ENCODE measurements around the gene ACSL1.

ACSL1 gene

DNA sequence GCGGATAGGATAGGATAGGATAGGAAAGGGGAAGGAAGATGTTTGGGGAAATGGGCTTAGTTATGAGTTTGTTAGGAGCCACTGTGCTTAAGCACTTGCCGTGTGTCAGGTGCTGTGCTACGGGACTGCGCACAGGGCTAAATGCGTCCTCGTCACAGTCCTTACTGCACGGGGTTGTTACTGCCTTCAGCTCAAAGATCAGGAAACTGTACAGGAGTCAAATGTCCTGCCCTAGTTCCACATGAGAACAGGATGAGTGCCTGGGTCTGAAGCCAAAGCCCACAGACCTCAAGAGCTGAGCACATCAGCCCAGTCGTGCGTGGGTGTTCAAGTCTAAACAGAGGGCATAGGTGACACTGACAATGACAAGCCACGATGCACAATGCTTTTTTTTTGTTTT lies 15.0 kb downstream of the ACSL1 start:
- DNase-seq: no peak

DNA sequence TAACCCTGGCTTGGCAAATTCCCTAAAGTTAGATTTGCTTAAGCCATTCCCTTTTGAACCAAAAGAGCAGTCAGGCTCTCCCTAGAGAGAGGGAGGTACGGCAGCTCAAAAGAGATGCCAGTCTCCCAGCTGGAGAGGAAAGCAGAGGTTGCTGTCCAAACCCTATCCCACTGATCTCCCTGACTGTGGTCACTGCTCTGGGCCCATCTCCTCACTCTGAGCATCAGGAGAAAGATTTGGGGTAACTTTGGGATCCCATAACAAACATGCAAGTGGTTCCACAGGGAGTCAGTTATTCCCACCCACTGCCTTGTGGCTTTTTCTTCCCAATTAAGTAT lies 17.1 kb downstream of the ACSL1 start:
- DNase-seq: no peak

DNA sequence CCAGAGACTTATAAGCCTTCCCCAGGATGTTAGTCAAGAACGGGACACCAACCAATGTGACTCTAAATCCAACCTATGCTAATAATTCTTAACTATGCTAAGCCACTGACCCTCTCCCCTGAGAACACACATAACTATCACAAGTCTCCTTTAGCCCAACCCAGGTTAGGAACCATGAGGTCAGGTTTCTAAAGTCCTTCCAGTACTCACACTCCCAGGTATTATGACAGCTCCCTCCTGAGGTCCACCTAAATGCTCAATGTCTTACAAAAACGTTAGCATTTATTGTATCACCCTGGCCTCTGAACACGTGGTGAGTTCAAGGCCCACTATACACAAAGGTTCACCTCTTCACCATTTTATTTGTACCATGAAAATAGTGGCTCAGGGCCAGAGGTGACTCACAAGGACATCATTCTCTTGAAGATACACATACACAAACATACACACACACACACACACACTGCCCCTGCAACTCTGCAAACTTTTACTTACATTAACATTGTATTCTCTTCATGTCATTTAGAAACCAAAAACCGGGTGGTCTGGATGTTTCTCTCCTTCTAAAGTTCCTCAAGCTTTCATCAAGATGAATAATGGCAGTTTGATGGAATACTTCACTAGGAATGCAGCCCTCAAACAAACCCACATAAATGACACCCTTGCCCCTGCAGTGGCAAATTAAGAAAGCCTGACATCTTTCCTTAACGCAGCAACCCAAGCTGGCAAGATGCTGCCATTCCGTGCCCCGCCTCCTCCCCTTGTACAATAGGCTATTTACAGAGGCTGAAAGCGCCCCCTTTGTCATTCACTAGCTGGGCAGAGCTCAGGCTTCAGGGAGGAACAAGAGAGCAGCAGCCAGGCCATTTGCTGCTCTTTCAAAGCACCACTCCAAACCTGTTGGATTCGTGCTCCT lies 17.7 kb downstream of the ACSL1 start:
- DNase-seq: no peak

DNA sequence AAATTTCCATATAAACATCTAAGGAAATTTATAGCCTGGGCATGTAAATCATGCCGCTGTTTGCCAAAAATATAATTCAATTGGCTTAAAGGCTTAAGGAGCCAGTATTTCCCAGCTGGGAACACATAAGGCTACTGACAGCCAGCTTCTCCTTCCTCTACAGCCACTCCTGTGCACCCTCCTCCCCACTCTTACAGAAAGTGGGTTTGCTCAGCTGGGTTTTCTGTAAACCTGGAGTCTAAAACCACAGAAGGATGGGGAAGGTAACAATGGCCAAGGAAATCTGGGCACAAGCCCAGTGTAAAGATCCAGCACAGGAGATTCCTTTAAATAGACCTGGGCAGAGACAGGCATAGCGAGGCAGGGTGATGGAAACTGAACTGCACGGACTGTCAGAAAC lies 18.5 kb downstream of the ACSL1 start:
- no peak for DNase-seq

DNA sequence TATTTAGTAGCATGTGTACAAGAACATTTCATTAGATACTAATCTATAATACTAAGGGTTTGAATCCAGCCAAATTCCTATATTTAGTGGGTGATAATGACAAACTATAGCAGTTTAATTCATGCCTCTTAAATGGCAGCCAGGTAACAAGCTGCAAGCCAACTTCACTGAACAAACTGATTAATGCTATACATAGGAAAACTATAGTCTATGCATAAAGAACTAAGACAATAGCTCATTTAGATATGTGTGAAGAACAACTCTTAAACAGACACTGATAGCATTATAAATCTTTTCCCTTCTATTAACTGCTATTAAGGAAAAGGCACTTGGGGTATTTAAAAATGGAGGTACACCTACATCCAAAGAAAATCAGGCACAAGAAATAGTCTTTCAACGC lies 19.1 kb downstream of the ACSL1 start:
- no peak for DNase-seq

DNA sequence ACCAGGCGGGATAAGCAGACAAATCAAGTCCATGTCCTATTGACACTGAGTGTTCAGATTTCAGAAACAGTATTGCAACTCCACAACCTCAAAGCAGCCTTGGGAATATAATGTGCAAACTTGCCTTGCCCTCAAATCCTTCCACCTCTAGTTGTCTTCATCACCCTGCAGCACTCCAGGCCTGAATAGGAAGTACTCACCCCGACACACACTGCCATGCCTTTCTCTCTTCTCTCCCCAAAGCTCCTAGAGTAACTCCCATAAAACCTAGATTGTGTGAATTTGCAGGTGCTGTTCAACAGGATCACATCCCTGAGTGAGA lies 19.6 kb downstream of the ACSL1 start:
- DNase-seq: no peak

DNA sequence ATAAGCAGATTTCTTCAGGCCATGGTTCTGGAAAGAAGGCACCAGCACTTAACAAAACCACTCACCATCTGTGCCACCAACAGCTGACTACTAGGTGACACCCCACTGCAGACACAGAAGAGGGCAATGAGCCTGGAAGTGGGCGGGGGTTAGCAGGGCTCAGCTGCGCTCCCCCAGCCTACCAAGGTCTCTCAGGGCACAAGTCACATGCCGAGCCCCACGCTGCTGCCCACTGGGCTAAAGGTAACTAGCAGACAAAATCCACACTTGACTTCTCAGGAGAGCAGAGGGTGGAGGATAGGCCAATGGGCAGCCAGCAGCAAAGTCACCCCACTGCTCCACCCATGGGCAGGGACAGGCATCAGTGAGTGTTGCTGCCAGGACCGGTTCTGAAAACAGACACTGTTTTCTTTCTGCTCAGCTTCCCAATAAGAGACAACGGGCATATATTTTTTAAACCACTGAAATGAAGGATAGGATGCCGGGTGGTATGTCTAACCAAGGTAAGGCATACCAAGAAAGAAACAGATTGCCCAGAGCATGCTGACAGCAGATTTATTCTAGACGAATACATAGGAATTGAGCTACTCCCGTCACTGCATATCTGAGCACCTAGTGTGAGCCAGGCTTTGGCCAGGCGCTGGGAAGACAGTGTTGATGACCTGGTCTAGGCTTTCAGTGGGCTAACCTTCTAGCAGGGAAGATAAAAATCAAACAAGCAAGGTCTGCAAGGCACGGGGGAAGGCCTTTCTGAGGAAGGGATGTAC lies 20.1 kb downstream of the ACSL1 start:
- DNase-seq: no peak

DNA sequence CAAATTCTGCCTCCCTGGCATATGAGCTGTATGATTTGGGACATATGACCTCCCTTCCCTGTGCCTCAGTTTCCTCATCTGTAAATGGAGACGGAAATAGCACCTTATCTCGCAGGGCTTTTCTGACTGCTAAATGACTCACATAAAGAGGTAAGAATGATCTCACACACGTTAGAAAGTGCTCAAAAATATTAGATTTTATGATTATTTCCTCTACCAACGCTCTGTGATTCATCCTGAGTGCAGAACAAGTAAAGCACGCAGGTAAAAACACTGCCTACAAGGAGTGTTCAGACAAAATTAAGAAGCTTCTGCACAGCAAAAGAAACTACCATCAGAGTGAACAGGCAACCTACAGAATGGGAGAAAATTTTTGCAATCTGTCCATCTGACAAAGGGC lies 21.1 kb downstream of the ACSL1 start:
- DNase-seq: no peak

DNA sequence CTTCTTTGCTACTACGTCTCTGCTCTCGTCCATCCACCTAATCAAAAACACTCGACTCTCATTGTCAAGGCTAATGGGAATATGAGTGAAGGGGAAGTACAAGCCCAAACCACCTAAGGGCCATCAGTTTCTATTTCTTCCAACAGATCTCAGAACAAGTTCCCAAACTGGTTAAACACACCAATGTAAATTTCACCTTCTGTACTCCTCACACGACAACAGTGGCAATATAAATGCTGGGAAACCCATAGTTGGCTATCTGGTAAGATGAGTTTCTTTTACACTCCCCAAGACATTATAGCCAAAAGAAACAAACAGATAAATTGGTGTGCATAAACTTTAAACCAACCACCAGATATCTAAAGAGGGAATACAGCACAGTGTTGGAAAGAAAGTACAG lies 21.9 kb downstream of the ACSL1 start:
- no peak for DNase-seq

DNA sequence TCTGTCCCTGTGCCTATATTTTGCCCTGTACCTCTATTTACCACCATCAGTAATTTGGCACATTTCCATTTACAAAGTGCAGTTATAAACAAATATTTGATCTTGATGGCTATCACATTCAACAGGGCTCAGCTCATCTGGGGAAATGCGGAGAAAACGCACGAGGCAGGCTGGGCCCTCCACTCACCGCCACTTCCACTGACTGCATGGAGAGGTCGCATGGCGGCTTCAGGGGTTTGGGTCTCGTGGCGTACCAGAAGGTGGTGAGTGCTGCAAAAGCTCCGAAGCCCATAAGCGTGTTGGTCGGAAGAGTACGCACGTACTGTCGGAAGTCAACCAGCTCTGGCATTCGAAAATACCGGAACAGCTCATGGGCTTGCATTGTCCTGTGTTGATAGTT lies 22.6 kb downstream of the ACSL1 start:
- no peak for DNase-seq

DNA sequence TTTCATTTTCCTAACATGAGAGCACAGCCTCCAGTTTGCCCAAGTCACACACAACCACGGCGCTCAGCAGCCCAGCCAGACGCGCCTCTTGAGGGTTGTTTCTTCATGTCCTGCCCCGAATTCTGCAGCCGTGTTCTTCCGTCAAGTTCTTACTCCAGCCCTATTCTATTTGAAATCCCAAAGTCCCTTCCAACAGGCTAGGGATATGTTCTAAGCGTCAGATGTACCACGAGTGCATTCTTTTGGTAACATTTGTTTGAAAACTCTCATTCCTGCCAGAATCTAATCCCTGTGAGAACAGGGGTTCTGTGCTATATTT lies 23.1 kb downstream of the ACSL1 start:
- DNase-seq: no peak

DNA sequence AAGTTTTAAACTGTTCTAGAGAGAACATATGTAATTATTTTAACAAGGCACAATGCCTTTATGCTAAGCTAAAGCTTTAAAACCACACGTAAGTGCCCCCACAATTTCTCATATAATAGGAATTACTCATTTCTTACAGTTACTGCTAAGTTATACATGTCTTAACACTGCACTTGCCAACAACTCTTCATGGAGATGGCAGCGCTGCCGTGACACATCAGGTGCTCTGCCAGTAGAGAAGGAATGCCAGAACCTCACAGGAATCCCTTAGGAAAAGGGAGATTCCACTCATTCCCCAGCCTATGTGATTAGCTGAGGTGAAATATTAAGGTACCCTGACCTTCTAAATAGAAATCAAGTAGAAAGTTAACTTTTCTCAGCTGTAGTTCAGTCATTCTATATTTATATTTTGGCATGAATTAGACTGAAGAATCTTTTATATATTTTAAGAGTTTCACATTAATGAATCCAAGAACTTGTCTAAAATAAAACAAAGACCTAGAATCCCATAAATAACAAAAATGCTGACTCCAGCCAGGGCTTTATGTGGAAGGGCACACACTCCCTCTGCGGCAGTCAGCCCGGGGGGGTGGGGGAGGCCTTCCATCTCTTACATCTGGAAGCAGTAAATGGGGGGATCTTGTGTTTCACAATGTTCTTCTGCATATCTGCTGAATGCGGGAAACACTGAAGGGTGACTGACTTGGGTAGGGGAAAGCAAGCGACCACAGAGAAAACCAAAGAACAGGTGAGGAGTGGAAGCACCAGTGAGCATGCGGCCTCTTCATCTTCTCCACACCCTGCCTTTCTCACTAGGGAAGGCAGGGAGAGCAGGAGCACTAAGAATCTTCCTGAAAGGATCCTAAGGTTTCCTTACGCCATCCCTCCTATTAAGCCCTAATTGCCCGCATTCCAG lies 23.7 kb downstream of the ACSL1 start:
- no peak for DNase-seq

DNA sequence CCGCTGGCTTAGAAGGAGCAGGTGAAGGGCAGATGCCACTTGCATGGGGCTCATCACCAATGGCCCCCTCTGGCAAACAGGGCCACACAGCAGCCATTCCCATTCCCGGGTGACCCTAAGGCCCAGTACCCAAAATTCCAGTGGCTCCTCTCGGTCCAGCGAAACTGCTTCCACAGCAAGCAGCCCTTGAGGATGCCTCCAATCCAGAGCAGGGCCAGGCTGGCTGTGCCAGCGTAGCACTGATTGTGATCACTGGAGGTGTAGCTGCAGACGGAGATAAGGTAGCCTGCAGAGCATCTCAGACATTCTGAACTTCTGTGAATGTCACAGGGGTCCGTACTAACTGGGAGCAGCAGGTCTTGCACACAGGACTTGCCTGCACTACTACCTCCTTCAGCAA lies 27.3 kb downstream of the ACSL1 start:
- no peak for DNase-seq

DNA sequence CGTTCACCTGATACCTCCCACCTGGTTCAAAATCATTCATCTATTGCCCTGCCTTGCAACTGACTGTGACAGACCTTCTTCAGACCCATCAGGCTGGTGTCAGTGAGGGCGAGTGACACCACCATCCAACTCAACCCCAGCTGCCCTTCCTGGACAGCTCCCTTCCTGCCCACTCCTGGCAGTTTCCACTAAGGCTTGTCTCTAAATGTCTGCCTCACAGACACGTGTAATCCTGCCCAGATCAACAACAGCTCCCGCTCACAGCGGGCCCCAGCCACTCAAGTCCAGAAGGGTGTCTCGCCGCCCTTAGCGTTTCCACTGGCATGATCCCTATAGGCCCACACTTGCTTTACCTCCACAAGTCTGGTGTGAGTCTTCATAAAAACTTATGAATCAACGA lies 28.9 kb downstream of the ACSL1 start:
- no peak for DNase-seq

DNA sequence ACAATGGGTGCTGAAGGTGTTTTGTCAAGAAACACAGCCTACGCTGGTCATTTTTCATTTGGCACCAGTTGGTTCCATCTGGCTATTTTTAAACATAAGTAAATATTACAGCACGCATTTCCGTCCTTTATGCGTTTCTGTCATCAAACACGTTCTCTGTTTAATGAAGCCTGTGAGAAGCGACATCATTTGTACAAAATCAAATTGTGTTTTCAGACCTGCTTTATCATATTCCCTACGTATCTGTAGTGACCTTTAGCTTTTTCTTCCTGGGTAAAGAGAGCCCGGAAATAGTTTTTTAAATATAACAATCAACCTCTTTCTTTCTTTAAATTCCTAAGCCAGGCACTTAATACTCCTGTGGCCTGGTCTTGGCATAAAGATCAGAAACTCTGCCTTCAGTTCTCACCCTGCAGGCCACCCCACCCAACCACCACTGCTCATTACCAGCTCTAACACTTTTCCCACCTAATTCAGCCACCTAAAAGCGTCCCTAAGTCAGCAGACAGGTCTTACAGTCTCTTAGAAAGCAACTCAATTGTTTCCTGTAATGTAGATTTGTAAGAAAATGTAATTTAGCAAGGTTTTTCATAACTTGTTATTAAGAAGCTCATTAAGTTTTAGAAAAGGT lies 30.4 kb downstream of the ACSL1 start:
- DNase-seq: no peak

DNA sequence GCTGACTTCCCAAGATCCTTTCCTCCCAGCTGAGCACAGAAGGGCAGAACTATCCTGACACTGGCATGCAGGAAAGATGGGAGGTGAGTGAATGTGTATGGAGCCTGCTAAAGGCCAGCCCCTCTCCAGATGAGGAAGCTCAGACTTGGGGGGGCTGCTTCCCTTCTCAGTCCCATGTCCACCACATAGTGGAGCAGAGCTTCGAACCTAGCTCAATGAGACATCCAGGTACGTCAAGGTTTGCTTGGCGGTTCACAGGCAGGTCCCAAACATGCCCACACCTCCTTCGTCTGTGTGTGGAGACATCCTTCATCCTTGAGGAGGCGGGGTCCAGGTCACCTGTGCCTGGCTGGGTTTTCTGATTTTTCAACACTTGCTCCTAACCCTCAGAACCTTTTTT lies 31.3 kb downstream of the ACSL1 start:
- no peak for DNase-seq

DNA sequence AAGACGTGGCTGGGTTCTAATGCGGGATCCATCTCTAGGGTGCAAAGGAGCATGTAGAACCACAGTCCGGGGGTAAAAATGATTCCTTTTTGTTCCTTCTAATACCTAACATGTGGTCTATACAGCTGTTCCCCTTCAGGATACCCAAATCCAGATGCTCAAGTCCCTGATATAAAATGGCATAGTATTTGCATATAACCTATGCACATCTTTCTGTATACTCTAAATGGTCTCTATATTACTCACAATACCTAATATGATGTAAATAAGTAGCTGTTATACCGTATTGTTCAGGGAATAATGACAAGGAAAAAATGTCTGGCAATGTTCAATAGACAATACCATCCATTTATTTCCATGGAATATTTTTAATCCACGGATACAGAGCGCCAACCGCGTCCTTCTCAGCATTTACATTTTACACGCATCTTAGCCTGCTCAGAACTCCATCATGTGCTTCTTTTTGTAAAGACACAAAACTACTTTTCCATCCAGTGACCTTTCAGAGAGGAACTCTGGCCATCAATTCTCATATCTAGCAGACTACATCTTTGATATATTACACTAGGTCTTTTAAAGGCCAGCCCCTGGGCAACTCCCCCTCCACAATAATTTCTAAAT lies 31.9 kb downstream of the ACSL1 start:
- no peak for DNase-seq

DNA sequence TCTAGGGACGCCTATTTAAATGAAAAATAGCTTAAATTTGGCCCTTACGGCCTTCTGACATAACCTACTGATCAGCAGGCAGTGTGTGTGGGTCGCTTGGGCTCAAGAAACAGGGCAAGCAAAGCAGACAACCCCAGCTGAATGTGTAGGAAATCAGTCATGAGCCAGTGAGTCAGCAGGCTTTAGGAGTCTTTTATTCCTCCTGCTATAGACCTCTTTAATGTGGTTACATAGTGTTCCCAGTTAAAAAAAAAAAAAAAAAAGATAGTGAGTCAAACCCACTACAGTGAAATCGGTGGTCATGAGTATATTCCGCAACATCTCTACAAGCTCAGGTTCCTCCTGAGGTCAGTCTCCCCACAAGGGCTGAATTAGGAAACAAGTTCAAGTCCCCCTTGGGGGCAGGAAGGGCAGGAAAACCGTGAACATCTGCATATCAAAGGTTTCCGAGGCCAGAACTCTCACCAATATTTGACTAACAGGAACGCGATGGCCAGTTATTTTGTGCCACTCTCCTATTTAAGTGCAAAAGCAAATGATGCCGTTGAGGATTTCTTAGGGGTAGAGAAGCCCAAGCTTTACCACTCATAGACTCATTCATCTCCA lies 32.7 kb downstream of the ACSL1 start:
- DNase-seq: no peak

DNA sequence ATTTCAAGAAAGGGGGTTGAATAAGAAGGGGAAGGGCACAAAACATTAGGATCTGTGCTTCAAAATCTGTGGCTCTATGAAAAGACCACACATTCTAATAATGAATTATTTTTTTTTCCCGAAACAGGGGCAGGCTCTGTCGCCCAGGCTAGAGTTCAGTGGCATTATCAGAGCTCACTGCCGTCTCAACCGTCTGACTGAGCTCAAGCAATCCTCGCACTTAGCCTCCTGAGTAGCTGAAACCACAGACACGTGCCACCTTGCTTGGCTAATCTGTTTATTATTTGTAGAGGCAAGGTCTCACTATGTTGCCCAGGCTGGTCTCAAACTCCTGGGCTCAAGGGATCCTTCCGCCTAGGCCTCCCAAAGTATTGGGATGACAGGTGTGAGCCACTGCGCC lies 33.4 kb downstream of the ACSL1 start:
- no peak for DNase-seq

DNA sequence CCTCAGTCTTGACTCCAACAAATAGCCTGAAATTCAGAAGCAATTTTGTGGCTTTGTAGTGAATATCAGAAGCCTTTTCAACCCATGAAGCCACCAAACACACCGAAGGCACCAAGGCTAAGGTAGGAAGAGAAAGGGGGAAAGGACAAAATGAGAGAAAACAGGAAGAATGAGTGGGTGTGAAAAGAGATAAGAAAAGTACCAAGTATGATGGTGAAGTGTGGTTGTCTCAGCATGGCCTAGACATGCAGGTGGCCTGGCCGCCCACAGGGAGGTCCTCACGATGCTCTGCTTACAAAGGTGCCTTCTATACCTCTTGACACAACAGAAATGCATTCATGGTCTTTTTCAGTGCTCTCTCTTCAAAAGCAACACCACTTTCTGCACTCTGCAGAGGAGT lies 34.9 kb downstream of the ACSL1 start:
- DNase-seq: no peak

DNA sequence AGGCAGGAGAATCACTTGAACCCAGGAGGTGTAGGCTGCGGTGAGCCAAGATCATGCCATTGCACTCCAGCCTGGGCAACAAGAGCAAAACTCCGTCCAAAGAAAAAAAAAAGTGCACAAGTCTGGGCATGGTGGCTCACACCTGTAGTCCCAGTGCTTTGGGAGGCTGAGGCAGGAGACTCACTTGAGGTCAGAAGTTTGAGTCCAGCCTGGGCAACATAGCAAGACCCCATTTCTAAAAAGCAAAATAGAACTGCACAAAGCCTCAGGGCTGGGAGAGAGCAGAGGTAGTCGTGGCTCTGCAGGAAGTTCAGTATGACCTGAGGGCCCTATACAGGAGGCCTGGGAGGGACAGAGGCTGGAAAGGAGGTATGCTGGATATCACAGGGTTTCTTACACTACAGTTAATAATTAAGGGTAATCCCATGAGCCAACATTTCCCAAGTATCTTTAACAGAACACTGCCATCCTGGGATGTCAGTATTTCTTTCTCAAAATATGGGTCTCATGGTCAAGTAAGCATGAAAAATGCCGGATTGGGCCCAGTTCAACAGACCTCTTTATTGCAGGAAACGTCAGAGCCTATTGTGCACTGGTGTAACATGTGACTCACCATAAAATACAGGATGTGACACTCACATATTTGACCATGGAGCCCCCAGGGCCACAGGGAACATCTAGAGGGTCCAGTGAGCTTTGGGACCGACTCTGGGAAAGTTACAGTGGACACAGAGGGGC lies 37.8 kb downstream of the ACSL1 start:
- no peak for DNase-seq

DNA sequence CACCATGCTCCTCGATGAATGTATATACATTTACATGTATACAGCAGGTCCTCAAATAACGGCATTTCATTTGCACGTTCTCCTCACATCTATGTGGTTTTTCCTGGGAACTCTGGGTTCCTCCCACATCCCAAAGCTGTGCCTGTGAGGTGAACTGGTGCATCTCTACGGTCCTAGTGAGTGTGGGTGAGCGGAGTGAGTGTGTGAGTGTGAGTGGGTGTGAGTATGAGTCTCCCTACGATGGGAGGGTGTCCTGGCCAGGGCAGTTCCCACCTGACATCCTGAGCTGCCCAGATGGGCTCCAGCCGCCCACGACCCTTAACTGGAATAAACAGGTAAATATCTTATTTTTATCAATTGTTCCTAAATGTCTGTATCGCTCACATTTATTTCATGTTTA lies 40.0 kb downstream of the ACSL1 start:
- no peak for DNase-seq

Measured in right forelimb (tissue), 1 donor.